Activated B cell treated with CpG ODN at 0.5 μM for 24 hours (primary cell): Measurements from ENCODE around the gene ZCCHC7. TPM values are rescaled to one million over a fixed set of nuclear protein-coding genes. Genes with fewer than 3 reads are reported as not detected.
"Not testable (repeated sequence)": the region's sequence is repeated elsewhere in the genome, so short reads cannot be mapped to it uniquely, and the experiment has no call there.

Experiments used
- ATAC-seq: fragments of 200-7000 bp; cut with Tn5 transposase; one replicate; pipeline ENCODE4 v1.10.0; 2021; ENCODE audit warnings: low read depth, mild to moderate bottlenecking, moderate library complexity
- CTCF ChIA-PET: fragments of 350-600 bp; sonication (Branson Sonifier 250); formaldehyde crosslinking; loops from one replicate; lab custom pipeline; 2021; ENCODE audit warnings: antibody characterized with exemption; lab: Charles Lee
- POLR2A ChIA-PET: fragments of 350-600 bp; sonication (Branson Sonifier 250); formaldehyde crosslinking; loops from one replicate; lab custom pipeline; 2021; ENCODE audit warnings: antibody characterized with exemption; lab: Charles Lee
- DNase-seq: peaks from one replicate; pipeline ENCODE4 v3.0.0; 2022
- H3K27ac Mint-ChIP-seq: one replicate; pipeline ENCODE4 v1.8.0; 2020; ENCODE audit warnings: mixed read lengths
- H3K27me3 Mint-ChIP-seq: one replicate; pipeline ENCODE4 v1.8.0; 2021; ENCODE audit warnings: mixed read lengths
- H3K36me3 Mint-ChIP-seq: one replicate; pipeline ENCODE4 v1.8.0; 2021; ENCODE audit warnings: low read depth, mixed read lengths
- H3K4me1 Mint-ChIP-seq: one replicate; pipeline ENCODE4 v1.8.0; 2021; ENCODE audit warnings: mixed read lengths
- H3K4me3 Mint-ChIP-seq: one replicate; pipeline ENCODE4 v1.8.0; 2020; ENCODE audit warnings: mild to moderate bottlenecking, mixed read lengths
- H3K9me3 Mint-ChIP-seq: one replicate; pipeline ENCODE4 v1.8.0; 2020; ENCODE audit warnings: mixed read lengths
- intact Hi-C: fragments of 100-400 bp; cut with micrococcal nuclease; formaldehyde crosslinking; loops from one replicate; pipeline ENCODE4 v1.15.1; 2024
- total RNA-seq: library from RNA; stranded (reverse); gene quantifications from 2 replicates; pipeline ENCODE4 v1.2.3, GENCODE V29; 2022
- TF ChIP-seq, protein P1 (sequence below): fragments of 200-600 bp; IDR thresholded peaks from one replicate; pipeline ENCODE4 v1.8.0; 2022; ENCODE audit warnings: antibody characterized with exemption, mild to moderate bottlenecking

The ZCCHC7 gene
- total RNA-seq, 1 donor from 2014 or later = 70.3 TPM

DNA sequence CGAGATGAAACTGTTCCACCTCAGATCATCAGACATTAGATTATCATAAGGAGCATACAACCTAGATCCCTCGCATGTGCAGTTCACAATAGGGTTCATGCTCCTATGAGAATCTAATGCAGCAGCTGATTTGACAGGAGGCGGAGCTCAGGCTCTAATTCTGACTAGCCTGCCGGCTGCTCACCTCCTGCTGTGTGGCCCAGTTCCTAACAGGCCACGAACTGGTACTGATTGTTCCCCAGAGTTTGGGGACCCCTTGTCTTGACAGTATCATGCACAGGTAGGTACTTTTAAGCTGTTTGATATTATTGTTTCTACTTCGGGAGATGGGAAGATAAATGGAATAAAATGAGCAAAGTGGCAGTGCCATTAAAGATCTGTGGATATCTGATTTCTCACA is 66.9 kb downstream of the ZCCHC7 start:
- DNase-seq (no peak), ATAC-seq (peak; percentile 49)
- Mint-ChIP-seq H3K27me3 (no peaks in the 10 kb centered on the region), H3K4me3 (peak overlapping the region; percentile 83), H3K27ac (peak overlapping the region; percentile 97), H3K9me3 (peaks cover 1% of the 10 kb centered on the region), H3K4me1 (peaks cover 79% of the 10 kb centered on the region), H3K36me3 (peaks cover 51% of the 10 kb centered on the region)
- TF ChIP-seq, protein P1, sequence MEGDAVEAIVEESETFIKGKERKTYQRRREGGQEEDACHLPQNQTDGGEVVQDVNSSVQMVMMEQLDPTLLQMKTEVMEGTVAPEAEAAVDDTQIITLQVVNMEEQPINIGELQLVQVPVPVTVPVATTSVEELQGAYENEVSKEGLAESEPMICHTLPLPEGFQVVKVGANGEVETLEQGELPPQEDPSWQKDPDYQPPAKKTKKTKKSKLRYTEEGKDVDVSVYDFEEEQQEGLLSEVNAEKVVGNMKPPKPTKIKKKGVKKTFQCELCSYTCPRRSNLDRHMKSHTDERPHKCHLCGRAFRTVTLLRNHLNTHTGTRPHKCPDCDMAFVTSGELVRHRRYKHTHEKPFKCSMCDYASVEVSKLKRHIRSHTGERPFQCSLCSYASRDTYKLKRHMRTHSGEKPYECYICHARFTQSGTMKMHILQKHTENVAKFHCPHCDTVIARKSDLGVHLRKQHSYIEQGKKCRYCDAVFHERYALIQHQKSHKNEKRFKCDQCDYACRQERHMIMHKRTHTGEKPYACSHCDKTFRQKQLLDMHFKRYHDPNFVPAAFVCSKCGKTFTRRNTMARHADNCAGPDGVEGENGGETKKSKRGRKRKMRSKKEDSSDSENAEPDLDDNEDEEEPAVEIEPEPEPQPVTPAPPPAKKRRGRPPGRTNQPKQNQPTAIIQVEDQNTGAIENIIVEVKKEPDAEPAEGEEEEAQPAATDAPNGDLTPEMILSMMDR = no peak
- ChIA-PET CTCF (interaction anchor here (0.6 kb wide), 1 partner anchor 74 kb away, joined by 3 read pairs; no protein-coding TSS in a partner anchor), POLR2A (interaction anchor here (0.5 to 1.5 kb wide), 8 partner anchors 10 to 212 kb away, joined by 3 to 7 read pairs (median 4); no protein-coding TSS in a partner anchor)
- intact Hi-C loops = loop anchor here (1.0 to 2.0 kb wide), 3 partner anchors 16 to 151 kb away; no protein-coding TSS in a partner anchor

DNA sequence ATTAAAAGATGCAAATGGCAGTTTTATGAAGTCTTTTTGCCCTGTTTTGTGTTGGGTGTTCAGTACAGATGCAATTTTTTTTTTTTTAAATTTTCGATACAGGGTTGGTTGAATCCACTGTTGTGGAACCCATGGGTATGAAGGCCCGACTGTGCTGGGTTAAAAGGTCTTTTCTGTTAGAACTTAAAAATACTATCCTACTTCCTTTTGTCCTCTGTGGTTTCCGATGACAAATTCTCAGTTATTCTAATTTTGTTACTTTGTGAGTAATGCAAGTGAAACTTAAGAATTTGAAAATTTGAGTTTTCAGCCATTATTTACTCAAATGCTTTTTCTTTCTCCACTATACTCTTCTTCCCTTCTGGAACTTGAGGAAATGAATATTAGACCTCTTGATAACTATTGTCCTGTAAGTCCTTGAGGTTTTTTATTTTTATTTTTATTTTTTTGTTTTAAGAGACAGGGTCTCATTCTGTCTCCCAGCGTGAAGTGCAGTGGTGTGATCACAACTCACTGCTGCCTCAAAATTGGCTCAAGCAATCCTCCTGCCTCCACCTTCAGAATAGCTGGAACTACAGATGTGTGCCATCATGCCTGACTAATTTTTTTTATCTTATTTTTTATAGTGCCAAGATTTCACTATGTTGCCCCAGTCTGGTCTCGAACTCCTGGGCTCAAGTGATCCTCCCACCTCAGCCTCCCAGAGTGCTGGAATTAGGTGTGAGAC is 67.5 kb downstream of the ZCCHC7 start:
- DNase-seq (no peak), ATAC-seq (peak; percentile 80)
- POLR2A ChIA-PET = interaction anchor here (0.5 to 1.5 kb wide), 7 partner anchors 9 to 212 kb away, joined by 3 to 7 read pairs (median 4); no protein-coding TSS in a partner anchor
- TF ChIP-seq, protein P1 = no peak
- Mint-ChIP-seq H3K4me3 (peak overlapping the region; percentile 83), H3K4me1 (peaks cover 80% of the 10 kb centered on the region), H3K27ac (peak overlapping the region; percentile 97), H3K27me3 (no peaks in the 10 kb centered on the region), H3K9me3 (peaks cover 1% of the 10 kb centered on the region), H3K36me3 (peaks cover 56% of the 10 kb centered on the region)
- intact Hi-C loops = loop anchor here (1.0 to 2.0 kb wide), 3 partner anchors 15 to 152 kb away; no protein-coding TSS in a partner anchor
- CTCF ChIA-PET = no interaction called here

DNA sequence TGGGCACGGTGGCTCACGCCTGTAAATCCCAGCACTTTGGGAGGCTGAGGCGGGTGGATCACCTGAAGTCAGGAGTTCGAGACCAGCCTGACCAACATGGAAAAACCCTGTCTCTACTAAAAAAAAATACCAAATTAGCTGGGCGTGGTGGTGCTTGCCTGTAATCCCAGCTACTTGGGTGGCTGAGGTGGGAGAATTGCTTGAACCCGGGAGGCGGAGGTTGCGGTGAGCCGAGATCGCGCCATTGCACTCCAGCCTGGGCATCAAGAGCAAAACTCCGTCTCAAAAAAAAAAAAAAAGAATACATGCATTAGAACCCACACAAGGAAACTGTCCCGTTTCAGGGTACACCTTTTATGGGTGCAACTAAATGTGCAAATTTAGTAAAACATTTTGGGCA is 70.4 kb downstream of the ZCCHC7 start:
- H3K9me3 Mint-ChIP-seq, ATAC-seq, H3K27me3 Mint-ChIP-seq, DNase-seq: not testable (repeated sequence)
- Mint-ChIP-seq H3K27ac (peak overlapping the region; percentile 83), H3K4me3 (peak overlapping the region; percentile 24), H3K36me3 (peaks cover 56% of the 10 kb centered on the region), H3K4me1 (peaks cover 82% of the 10 kb centered on the region)
- intact Hi-C loops = loop anchor here (10.0 kb wide), 1 partner anchor 316 kb away; no protein-coding TSS in a partner anchor
- ChIA-PET POLR2A (interaction anchor here (0.6 to 1.7 kb wide), 11 partner anchors 43 to 275 kb away, joined by 3 to 9 read pairs (median 4); partner anchors contain the start of genes PAX5, ZBTB5 and ZCCHC7), CTCF (interaction anchor here (1.1 kb wide), 1 partner anchor 194 kb away, joined by 3 read pairs; no protein-coding TSS in a partner anchor)

DNA sequence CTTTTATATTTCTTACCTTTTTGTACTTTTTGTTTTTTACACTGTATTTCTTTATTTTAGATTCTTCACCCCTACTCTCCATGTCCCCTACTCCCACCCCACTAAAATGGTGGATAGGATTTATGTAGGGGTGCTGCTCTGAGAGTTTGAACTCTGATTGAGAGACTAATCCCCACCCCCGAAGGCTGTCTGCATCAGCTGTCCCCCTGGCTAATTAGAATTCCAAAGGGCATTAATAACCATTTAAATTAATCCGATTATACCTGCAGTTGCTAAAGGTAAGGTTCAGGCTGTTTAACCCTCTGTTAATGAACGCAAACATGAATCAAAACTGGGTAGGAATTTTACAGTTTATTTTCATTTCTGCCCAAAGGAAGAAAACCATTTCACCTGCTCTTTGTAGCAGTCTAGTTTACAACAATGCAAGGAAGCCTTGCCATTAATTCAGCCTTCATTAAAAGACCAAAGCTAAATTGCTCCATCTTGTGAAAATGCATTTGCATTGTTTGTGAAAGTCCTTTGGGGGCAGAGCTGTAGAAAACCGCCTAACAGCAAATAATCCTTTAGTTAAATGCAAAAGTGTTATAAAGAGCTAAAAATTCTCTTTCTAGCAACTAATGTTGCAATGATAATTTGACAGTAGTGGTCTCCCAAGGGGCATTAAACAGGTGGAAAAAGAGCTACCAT is 71.2 kb downstream of the ZCCHC7 start:
- peak overlapping the region; percentile 83 for H3K27ac Mint-ChIP-seq
- H3K4me1 Mint-ChIP-seq = peaks cover 89% of the 10 kb centered on the region
- no peaks in the 10 kb centered on the region for H3K27me3 Mint-ChIP-seq
- ChIA-PET CTCF (no interaction called here), POLR2A (interaction anchor here (0.6 to 1.4 kb wide), 8 partner anchors 83 to 274 kb away, joined by 3 to 7 read pairs (median 3); partner anchors contain the start of gene ZBTB5)
- ATAC-seq (no peak), DNase-seq (no peak)
- intact Hi-C loops = loop anchor here (10.0 kb wide), 1 partner anchor 317 kb away; no protein-coding TSS in a partner anchor
- H3K4me3 Mint-ChIP-seq = peak overlapping the region; percentile 37
- H3K36me3 Mint-ChIP-seq = peaks cover 56% of the 10 kb centered on the region
- peaks cover 1% of the 10 kb centered on the region for H3K9me3 Mint-ChIP-seq
- TF ChIP-seq, protein P1 = no peak

DNA sequence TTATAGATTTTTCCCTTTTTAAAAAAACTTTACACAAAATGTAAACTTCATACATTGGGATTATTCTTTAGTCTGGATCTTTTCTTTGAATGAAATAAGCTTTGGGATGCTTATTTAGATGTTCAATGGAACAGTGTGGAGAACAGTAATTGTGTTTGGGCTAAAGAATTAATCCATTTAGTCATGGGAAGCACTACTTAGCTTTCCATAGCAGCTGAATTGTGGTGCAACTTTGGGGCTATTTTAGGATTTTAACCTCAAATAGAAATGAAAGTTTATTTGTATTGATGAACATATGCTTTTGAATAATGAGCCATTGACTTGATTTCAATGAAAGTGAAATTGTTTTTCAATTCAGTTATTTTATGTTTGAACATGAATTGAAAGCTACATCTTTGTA is 72.4 kb downstream of the ZCCHC7 start:
- H3K27ac Mint-ChIP-seq = peak overlapping the region; percentile 83
- intact Hi-C loops = loop anchor here (10.0 kb wide), 1 partner anchor 318 kb away; no protein-coding TSS in a partner anchor
- ChIA-PET CTCF (interaction anchor here (1.0 kb wide), 1 partner anchor 12 kb away, joined by 3 read pairs; no protein-coding TSS in a partner anchor), POLR2A (interaction anchor here (1.6 kb wide), 1 partner anchor 165 kb away, joined by 5 read pairs; no protein-coding TSS in a partner anchor)
- H3K4me1 Mint-ChIP-seq = peaks cover 89% of the 10 kb centered on the region
- TF ChIP-seq, protein P1 = no peak
- H3K27me3 Mint-ChIP-seq = no peaks in the 10 kb centered on the region
- DNase-seq (no peak), ATAC-seq (no peak)
- peaks cover 50% of the 10 kb centered on the region for H3K36me3 Mint-ChIP-seq
- peak overlapping the region; percentile 17 for H3K4me3 Mint-ChIP-seq
- peaks cover 1% of the 10 kb centered on the region for H3K9me3 Mint-ChIP-seq
